Upper lobe of right lung (tissue), 1 donor: ENCODE data around the gene LYSET. TPM values are rescaled to one million over a fixed set of nuclear protein-coding genes. Genes with fewer than 3 reads are reported as not detected.

Source experiments
- ATAC-seq: fragments of 200-7000 bp; cut with Tn5 transposase; one replicate; pipeline ENCODE4 v1.9.1; 2020; ENCODE audit warnings: mild to moderate bottlenecking, moderate library complexity
- DNase-seq: peaks from one replicate; pipeline ENCODE4 v3.0.0-alpha.2; 2020
- H3K27ac ChIP-seq: fragments of 200-600 bp; one replicate; pipeline ENCODE4 v1.8.0; 2022
- H3K27me3 ChIP-seq: fragments of 200-600 bp; one replicate; pipeline ENCODE4 v1.8.0; 2022; ENCODE audit warnings: mild to moderate bottlenecking
- H3K36me3 ChIP-seq: fragments of 200-600 bp; one replicate; pipeline ENCODE4 v1.8.0; 2022
- H3K4me1 ChIP-seq: fragments of 200-600 bp; one replicate; pipeline ENCODE4 v1.8.0; 2022
- H3K4me3 ChIP-seq: fragments of 200-600 bp; one replicate; pipeline ENCODE4 v1.8.0; 2022; ENCODE audit warnings: mild to moderate bottlenecking
- H3K9me3 ChIP-seq: fragments of 200-600 bp; one replicate; pipeline ENCODE4 v1.8.0; 2022
- intact Hi-C: fragments of 100-400 bp; cut with DNase I; formaldehyde crosslinking; loops from one replicate; pipeline ENCODE4 v1.11.0; 2022
- total RNA-seq: library from RNA; stranded (reverse); fragmentation: NEBNext Ultra II Directional; extraction: Animal tissue kit (Norgen Biotek cat#: 25700); gene quantifications from one replicate; pipeline ENCODE4 v1.2.1, GENCODE V29; 2021
- TF ChIP-seq, protein P1 (sequence below): fragments of 200-600 bp; IDR thresholded peaks from one replicate; pipeline ENCODE4 v1.8.0; 2022; ENCODE audit warnings: antibody characterized with exemption
- donor health status: DM: no; HTN: yes; CAD: no; lungs with severe emphysema.

LYSET gene
- total RNA-seq, 1 donor from 2014 or later, result 33.0 TPM

DNA sequence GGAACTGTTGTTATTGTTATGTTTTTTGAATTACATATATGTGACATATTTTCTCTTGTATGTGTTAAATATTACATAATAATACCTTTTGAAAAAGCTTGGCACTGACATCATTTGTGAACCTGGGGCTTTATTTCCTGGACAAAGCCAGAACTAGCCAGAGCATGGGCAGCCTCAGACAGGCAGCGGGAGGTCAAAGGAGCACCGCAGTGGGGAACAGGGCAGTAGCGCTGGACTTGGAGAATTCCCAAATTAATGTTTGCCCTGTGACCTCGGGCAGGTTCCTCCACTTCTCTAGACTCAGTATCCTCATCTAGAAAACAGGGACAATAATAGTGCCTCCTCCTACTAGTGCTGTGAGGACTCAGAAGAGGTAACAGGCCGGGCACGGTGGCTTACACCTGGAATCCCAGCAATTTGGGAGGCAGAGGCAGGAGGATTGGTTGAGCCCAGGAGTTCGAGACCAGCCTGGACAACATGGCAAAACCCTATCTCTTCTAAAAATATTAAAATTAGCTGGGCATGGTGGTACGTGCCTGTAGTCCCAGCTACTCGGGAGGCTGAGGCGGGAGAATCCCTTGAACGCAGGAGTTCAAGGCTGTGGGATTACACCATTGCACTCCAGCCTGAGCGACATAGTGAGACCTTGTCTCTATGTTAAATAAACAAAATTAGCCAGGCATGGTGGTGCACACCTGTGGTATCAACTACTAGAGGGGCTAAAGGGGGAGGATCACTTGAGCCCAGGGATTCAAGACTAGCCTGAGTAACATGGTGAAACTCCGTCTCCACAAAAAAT, 42.1 kb upstream of the LYSET start:
- DNase-seq, result no peak
- H3K4me1 ChIP-seq, result peaks cover 4% of the 10 kb centered on the region
- H3K9me3 ChIP-seq, result no peaks in the 10 kb centered on the region
- H3K27ac ChIP-seq, result no peak overlapping the region
- ATAC-seq, result no peak
- no peaks in the 10 kb centered on the region for H3K36me3 ChIP-seq
- H3K27me3 ChIP-seq, result no peaks in the 10 kb centered on the region
- intact Hi-C loops, result no loop called here
- TF ChIP-seq, protein P1, sequence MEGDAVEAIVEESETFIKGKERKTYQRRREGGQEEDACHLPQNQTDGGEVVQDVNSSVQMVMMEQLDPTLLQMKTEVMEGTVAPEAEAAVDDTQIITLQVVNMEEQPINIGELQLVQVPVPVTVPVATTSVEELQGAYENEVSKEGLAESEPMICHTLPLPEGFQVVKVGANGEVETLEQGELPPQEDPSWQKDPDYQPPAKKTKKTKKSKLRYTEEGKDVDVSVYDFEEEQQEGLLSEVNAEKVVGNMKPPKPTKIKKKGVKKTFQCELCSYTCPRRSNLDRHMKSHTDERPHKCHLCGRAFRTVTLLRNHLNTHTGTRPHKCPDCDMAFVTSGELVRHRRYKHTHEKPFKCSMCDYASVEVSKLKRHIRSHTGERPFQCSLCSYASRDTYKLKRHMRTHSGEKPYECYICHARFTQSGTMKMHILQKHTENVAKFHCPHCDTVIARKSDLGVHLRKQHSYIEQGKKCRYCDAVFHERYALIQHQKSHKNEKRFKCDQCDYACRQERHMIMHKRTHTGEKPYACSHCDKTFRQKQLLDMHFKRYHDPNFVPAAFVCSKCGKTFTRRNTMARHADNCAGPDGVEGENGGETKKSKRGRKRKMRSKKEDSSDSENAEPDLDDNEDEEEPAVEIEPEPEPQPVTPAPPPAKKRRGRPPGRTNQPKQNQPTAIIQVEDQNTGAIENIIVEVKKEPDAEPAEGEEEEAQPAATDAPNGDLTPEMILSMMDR, result no peak
- no peak overlapping the region for H3K4me3 ChIP-seq

GRCh38 chr14:93146119-93146518, 39.0 kb upstream of the LYSET start:
- no peak overlapping the region for H3K27ac ChIP-seq
- TF ChIP-seq, protein P1, result no peak
- no peaks in the 10 kb centered on the region for H3K4me1 ChIP-seq
- H3K36me3 ChIP-seq, result no peaks in the 10 kb centered on the region
- H3K9me3 ChIP-seq, result no peaks in the 10 kb centered on the region
- ATAC-seq, result no peak
- intact Hi-C loops, result no loop called here
- H3K27me3 ChIP-seq, result no peaks in the 10 kb centered on the region
- no peak for DNase-seq
- no peak overlapping the region for H3K4me3 ChIP-seq

GRCh38 chr14:93148979-93149378, 36.1 kb upstream of the LYSET start:
- Histone ChIP-seq H3K4me1 (no peaks in the 10 kb centered on the region), H3K27me3 (no peaks in the 10 kb centered on the region), H3K27ac (no peak overlapping the region), H3K36me3 (no peaks in the 10 kb centered on the region), H3K9me3 (no peaks in the 10 kb centered on the region), H3K4me3 (no peak overlapping the region)
- ATAC-seq, result no peak
- no peak for DNase-seq
- intact Hi-C loops, result no loop called here
- TF ChIP-seq, protein P1, result no peak

DNA sequence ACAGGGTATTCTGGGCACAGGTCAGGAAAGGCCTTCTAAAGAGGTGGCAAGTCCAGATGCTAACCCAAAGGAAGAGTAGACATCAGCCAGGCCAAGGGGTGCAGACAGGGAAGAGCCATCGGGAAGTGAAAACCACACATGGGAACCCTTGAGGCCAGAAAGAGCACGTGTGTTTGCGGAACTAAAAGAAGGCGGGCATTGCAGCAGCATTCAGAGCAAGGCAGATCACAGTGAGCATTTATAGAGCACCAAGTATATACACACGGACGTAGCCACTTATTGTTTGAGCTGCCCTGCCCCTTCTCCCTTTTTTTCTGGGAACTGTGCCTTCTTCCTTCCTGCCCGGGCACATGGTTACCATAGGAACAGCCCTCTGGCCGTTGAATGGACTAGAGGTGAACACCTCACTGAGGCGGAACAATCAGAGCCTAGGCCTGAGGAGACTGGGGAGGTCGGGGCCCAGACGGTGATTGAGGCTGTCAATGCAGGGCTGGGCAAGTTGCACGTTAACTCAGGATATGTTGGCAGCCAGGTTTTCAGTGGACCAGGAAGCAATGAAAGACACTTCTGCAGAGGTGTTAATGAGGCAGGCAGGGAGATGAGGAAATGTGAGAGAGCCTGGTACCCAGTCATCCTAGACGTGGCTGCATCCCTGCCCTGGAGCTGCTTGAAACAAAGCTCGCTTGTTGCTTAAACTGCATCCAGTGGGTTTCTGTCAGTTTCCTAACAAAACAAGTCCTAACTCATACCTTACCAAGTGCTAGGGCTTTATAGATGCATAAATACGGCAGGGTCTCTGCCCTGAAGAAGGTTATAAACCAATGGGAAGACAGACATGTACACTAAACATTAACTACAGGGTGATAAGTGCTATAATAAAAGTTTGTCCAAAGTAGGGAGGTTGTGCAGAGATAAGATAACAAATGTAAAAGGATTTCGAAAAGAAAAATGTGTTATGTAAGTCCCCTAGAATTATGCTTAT, 34.6 kb upstream of the LYSET start:
- TF ChIP-seq, protein P1, result no peak
- H3K27me3 ChIP-seq, result no peaks in the 10 kb centered on the region
- no peaks in the 10 kb centered on the region for H3K36me3 ChIP-seq
- H3K4me1 ChIP-seq, result no peaks in the 10 kb centered on the region
- intact Hi-C loops, result no loop called here
- ATAC-seq (peak; percentile 86), DNase-seq (no peak)
- no peak overlapping the region for H3K27ac ChIP-seq
- H3K4me3 ChIP-seq, result no peak overlapping the region
- H3K9me3 ChIP-seq, result no peaks in the 10 kb centered on the region

DNA sequence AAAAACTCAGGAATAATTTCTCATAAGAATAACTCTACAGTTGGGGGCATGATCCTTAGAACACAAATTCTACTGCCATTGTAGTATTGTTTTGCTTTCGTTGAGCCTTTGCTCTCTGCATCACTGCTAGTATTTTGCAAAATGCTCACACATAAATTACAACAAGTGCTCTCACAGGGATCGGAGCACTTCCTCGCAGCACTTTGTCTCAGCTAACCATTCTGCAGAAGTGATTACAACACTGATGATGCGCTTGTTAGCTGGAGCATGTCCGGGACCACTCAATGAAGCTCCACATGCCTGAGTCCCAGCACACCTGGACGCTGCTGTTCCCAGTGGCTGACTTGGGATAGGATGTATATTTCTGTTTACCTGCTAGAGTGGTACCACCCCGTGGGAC, 32.0 kb upstream of the LYSET start:
- no peak overlapping the region for H3K27ac ChIP-seq
- H3K27me3 ChIP-seq, result no peaks in the 10 kb centered on the region
- H3K36me3 ChIP-seq, result no peaks in the 10 kb centered on the region
- DNase-seq (no peak), ATAC-seq (no peak)
- TF ChIP-seq, protein P1, result no peak
- intact Hi-C loops, result no loop called here
- no peaks in the 10 kb centered on the region for H3K9me3 ChIP-seq
- no peak overlapping the region for H3K4me3 ChIP-seq
- H3K4me1 ChIP-seq, result no peaks in the 10 kb centered on the region
